ENCODE results near the gene HIGD1A. TPM values are rescaled to one million over a fixed set of nuclear protein-coding genes. Genes with fewer than 3 reads are reported as not detected.

Gene HIGD1A
- polyA plus RNA-seq, 1 donor (not counting 4 experiments of a cell fraction or from before 2014, with no cell fraction given): 443 TPM

GRCh38 chr3:42853056-42853455 lies 48.8 kb upstream of the HIGD1A start:
- dilution Hi-C loops (cut with MboI; ENCODE audit: extremely low pct_ligation_motif_present, low sequenced_read_pairs): no loop called here
- H2AFZ ChIP-seq (ENCODE audit: control insufficient read depth, low read length): no peak overlapping the region
- no peaks in the 10 kb centered on the region for H3K36me3 ChIP-seq (ENCODE audit: control insufficient read depth in 2 of 2, extremely low read depth in 1 of 2, insufficient read depth in 2 of 2, low read length in 2 of 2)
- H3K4me3 ChIP-seq (ENCODE audit: control insufficient read depth in 2 of 3, extremely low read depth in 1 of 3, insufficient read depth in 2 of 3, low read depth in 1 of 3, low read length in 3 of 3): no peak overlapping the region
- DNase-seq (ENCODE audit: low read depth, low spot score) (no peak), FAIRE-seq (no peak)
- H4K20me1 ChIP-seq (ENCODE audit: control insufficient read depth, extremely low read depth, insufficient read depth, low read length): no peaks in the 10 kb centered on the region
- no peak overlapping the region for H3K27ac ChIP-seq (ENCODE audit: control insufficient read depth, insufficient read depth, low read length)
- H3K9me1 ChIP-seq (ENCODE audit: control insufficient read depth, extremely low read depth, insufficient read depth, low read length): no peaks in the 10 kb centered on the region
- no peaks in the 10 kb centered on the region for H3K27me3 ChIP-seq (ENCODE audit: control insufficient read depth, extremely low read depth, insufficient read depth, low read length)
- TF ChIP-seq EZH2 (IDR thresholded peaks at IDR 0.05; ENCODE audit: low read length): no peak
- TF ChIP-seq CTCF (optimal IDR thresholded peaks at IDR 0.05 in 1 of 3, IDR thresholded peaks at IDR 0.05 in 1 of 3, conservative IDR thresholded peaks at IDR 0.05 in 1 of 3; ENCODE audit: extremely low read depth in 1 of 3, insufficient read depth in 2 of 3, low read length in 3 of 3): no peak
- no peaks in the 10 kb centered on the region for H3K4me1 ChIP-seq (ENCODE audit: control insufficient read depth, extremely low read depth, insufficient read depth, low read length)
- no peak overlapping the region for H3K9ac ChIP-seq (ENCODE audit: control insufficient read depth, extremely low read depth, insufficient read depth, low read length)
- H3K9me3 ChIP-seq (ENCODE audit: control insufficient read depth, low read depth, low read length): no peaks in the 10 kb centered on the region
- no peak overlapping the region for H3K4me2 ChIP-seq (ENCODE audit: control insufficient read depth, extremely low read depth, insufficient read depth, low read depth, low read length)
- no peaks in the 10 kb centered on the region for H3K79me2 ChIP-seq (ENCODE audit: control insufficient read depth, insufficient read depth, low read length)

- H2AFZ ChIP-seq (ENCODE audit: control insufficient read depth, low read length): no peak overlapping the region
Observed at GRCh38 chr3:42852441-42852840, 48.2 kb upstream of the HIGD1A start.

More at GRCh38 chr3:42852441-42852840, 48.2 kb upstream of the HIGD1A start:
- dilution Hi-C loops (cut with MboI; ENCODE audit: extremely low pct_ligation_motif_present, low sequenced_read_pairs): no loop called here
- Histone ChIP-seq H3K4me3 (ENCODE audit: control insufficient read depth in 2 of 3, extremely low read depth in 1 of 3, insufficient read depth in 2 of 3, low read depth in 1 of 3, low read length in 3 of 3) (no peak overlapping the region), H3K4me2 (ENCODE audit: control insufficient read depth, extremely low read depth, insufficient read depth, low read depth, low read length) (no peak overlapping the region), H3K36me3 (ENCODE audit: control insufficient read depth in 2 of 2, extremely low read depth in 1 of 2, insufficient read depth in 2 of 2, low read length in 2 of 2) (no peaks in the 10 kb centered on the region), H3K27ac (ENCODE audit: control insufficient read depth, insufficient read depth, low read length) (no peak overlapping the region), H3K9me3 (ENCODE audit: control insufficient read depth, low read depth, low read length) (no peaks in the 10 kb centered on the region), H3K9ac (ENCODE audit: control insufficient read depth, extremely low read depth, insufficient read depth, low read length) (no peak overlapping the region), H4K20me1 (ENCODE audit: control insufficient read depth, extremely low read depth, insufficient read depth, low read length) (no peaks in the 10 kb centered on the region), H3K4me1 (ENCODE audit: control insufficient read depth, extremely low read depth, insufficient read depth, low read length) (no peaks in the 10 kb centered on the region), H3K27me3 (ENCODE audit: control insufficient read depth, extremely low read depth, insufficient read depth, low read length) (no peaks in the 10 kb centered on the region), H3K79me2 (ENCODE audit: control insufficient read depth, insufficient read depth, low read length) (no peaks in the 10 kb centered on the region), H3K9me1 (ENCODE audit: control insufficient read depth, extremely low read depth, insufficient read depth, low read length) (no peaks in the 10 kb centered on the region)
- DNase-seq (ENCODE audit: low read depth, low spot score) (no peak), FAIRE-seq (no peak)
- TF ChIP-seq CTCF (optimal IDR thresholded peaks at IDR 0.05 in 1 of 3, IDR thresholded peaks at IDR 0.05 in 1 of 3, conservative IDR thresholded peaks at IDR 0.05 in 1 of 3; ENCODE audit: extremely low read depth in 1 of 3, insufficient read depth in 2 of 3, low read length in 3 of 3) (no peak), EZH2 (IDR thresholded peaks at IDR 0.05; ENCODE audit: low read length) (no peak)
